H9 (cell line): Measurements from ENCODE around the gene PTCD1. TPM values are rescaled to one million over a fixed set of nuclear protein-coding genes. Genes with fewer than 3 reads are reported as not detected.

Experiments
- DNase-seq: peaks from one replicate; pipeline ENCODE4 v3.0.0-alpha.2; 2017
- H2AFZ ChIP-seq: one replicate; pipeline ENCODE4 v1.6.1; 2013; ENCODE audit warnings: mild to moderate bottlenecking, low read length, control low read depth, moderate library complexity
- H2AK5ac ChIP-seq: 2 replicates; pipeline ENCODE4 v1.6.1; 2013; ENCODE audit warnings: low read length, control low read depth, mixed read lengths; ENCODE audit not compliant: insufficient read length
- H2BK120ac ChIP-seq: one replicate; pipeline ENCODE4 v1.6.1; 2013; ENCODE audit warnings: low read depth, mild to moderate bottlenecking, low read length, control low read depth, inconsistent platforms; ENCODE audit not compliant: poor library complexity, severe bottlenecking
- H2BK12ac ChIP-seq: 2 replicates; pipeline ENCODE4 v1.6.1; 2013; ENCODE audit warnings: low read length, control low read depth, mixed read lengths, low read depth; ENCODE audit not compliant: insufficient read length
- H2BK15ac ChIP-seq: 2 replicates; pipeline ENCODE4 v1.6.1; 2013; ENCODE audit warnings: low read depth, low read length, control low read depth
- H2BK20ac ChIP-seq: one replicate; pipeline ENCODE4 v1.6.1; 2013; ENCODE audit warnings: low read depth, mild to moderate bottlenecking, low read length, control low read depth, inconsistent platforms; ENCODE audit not compliant: poor library complexity, severe bottlenecking
- H2BK5ac ChIP-seq: 2 replicates; pipeline ENCODE4 v1.6.1; 2013; ENCODE audit warnings: low read length, control low read depth, mixed read lengths; ENCODE audit not compliant: insufficient read length
- H3K14ac ChIP-seq: 2 replicates; pipeline ENCODE4 v1.6.1; 2013; ENCODE audit warnings: low read length, control low read depth; ENCODE audit not compliant: insufficient read depth
- H3K18ac ChIP-seq: 2 replicates; pipeline ENCODE4 v1.6.1; 2013; ENCODE audit warnings: low read depth, mild to moderate bottlenecking, mixed read lengths, low read length, control low read depth; ENCODE audit not compliant: insufficient read length
- H3K23ac ChIP-seq: 2 replicates; pipeline ENCODE4 v1.6.1; 2013; ENCODE audit warnings: low read length, control low read depth, mixed read lengths, low read depth; ENCODE audit not compliant: insufficient read length
- H3K23me2 ChIP-seq: 2 replicates; pipeline ENCODE4 v1.6.1; 2013; ENCODE audit warnings: low read depth, mild to moderate bottlenecking, mixed read lengths, low read length, control low read depth; ENCODE audit not compliant: insufficient read length, poor library complexity, severe bottlenecking
- H3K27ac ChIP-seq: 2 replicates; pipeline ENCODE4 v1.5.1; 2013; ENCODE audit warnings: low read length, control low read depth, mixed read lengths, low read depth; ENCODE audit not compliant: insufficient read length
- H3K27me3 ChIP-seq: 2 replicates; pipeline ENCODE4 v1.6.1; 2013; ENCODE audit warnings: low read length, control low read depth, inconsistent platforms; ENCODE audit not compliant: insufficient read depth
- H3K4ac ChIP-seq: 2 replicates; pipeline ENCODE4 v1.6.1; 2013; ENCODE audit warnings: low read depth, mild to moderate bottlenecking, control low read depth, inconsistent platforms, low read length, moderate library complexity
- H3K4me1 ChIP-seq: 2 replicates; pipeline ENCODE4 v1.6.1; 2013; ENCODE audit warnings: low read length, control low read depth, inconsistent platforms; ENCODE audit not compliant: insufficient read depth
- H3K4me2 ChIP-seq: 2 replicates; pipeline ENCODE4 v1.6.1; 2013; ENCODE audit warnings: low read length, control low read depth, mixed read lengths; ENCODE audit not compliant: insufficient read length, insufficient read depth
- H3K56ac ChIP-seq: 2 replicates; pipeline ENCODE4 v1.6.1; 2013; ENCODE audit warnings: low read depth, mild to moderate bottlenecking, mixed read lengths, low read length, control low read depth; ENCODE audit not compliant: insufficient read length
- H3K79me1 ChIP-seq: 2 replicates; pipeline ENCODE4 v1.6.1; 2013; ENCODE audit warnings: low read depth, mild to moderate bottlenecking, moderate library complexity, low read length, control low read depth, inconsistent platforms; ENCODE audit not compliant: insufficient read depth, poor library complexity, severe bottlenecking
- H3K79me2 ChIP-seq: 2 replicates; pipeline ENCODE4 v1.6.1; 2013; ENCODE audit warnings: low read length, control low read depth, inconsistent platforms; ENCODE audit not compliant: insufficient read depth
- H3K9ac ChIP-seq: 2 replicates; pipeline ENCODE4 v1.6.1; 2013; ENCODE audit warnings: low read length, control low read depth, mixed read lengths; ENCODE audit not compliant: insufficient read length; ENCODE audit errors: extremely low read depth
- H3K9me3 ChIP-seq: one replicate; pipeline ENCODE4 v1.6.1; 2013; ENCODE audit warnings: low read depth, low read length, inconsistent platforms; ENCODE audit not compliant: control insufficient read depth
- H3T11ph ChIP-seq: one replicate; pipeline ENCODE4 v1.6.1; 2013; ENCODE audit warnings: mild to moderate bottlenecking, low read length, control low read depth, inconsistent platforms
- H4K20me1 ChIP-seq: one replicate; pipeline ENCODE4 v1.6.1; 2013; ENCODE audit not compliant: control insufficient read depth, insufficient read length, insufficient read depth
- H4K5ac ChIP-seq: 2 replicates; pipeline ENCODE4 v1.6.1; 2013; ENCODE audit warnings: low read depth, mild to moderate bottlenecking, mixed read lengths, low read length, control low read depth; ENCODE audit not compliant: insufficient read length
- H4K8ac ChIP-seq: replicated peaks from 2 replicates; pipeline ENCODE4 v1.6.1; 2013; ENCODE audit warnings: low read length, control low read depth, mixed read lengths, low read depth; ENCODE audit not compliant: insufficient read length
- H4K91ac ChIP-seq: 2 replicates; pipeline ENCODE4 v1.6.1; 2013; ENCODE audit warnings: low read depth, mild to moderate bottlenecking, moderate library complexity, mixed read lengths, low read length, control low read depth; ENCODE audit not compliant: insufficient read length
- H3K27ac Mint-ChIP-seq, 3 experiments: 2 replicates in 2 of 3; 3 replicates in 1 of 3; pipeline ENCODE4 v1.8.0; 2020 to 2021; ENCODE audit warnings: mixed read lengths in 3 of 3, mild to moderate bottlenecking in 1 of 3, moderate library complexity in 1 of 3
- H3K27me3 Mint-ChIP-seq: 2 replicates; pipeline ENCODE4 v1.8.0; 2021; ENCODE audit warnings: low read depth, mild to moderate bottlenecking, moderate library complexity, mixed read lengths
- H3K36me3 Mint-ChIP-seq, 3 experiments: 2 replicates in 2 of 3; 3 replicates in 1 of 3; pipeline ENCODE4 v1.8.0; 2020 to 2021; ENCODE audit warnings: low read depth in 3 of 3, mixed read lengths in 3 of 3; ENCODE audit not compliant: insufficient read depth in 1 of 3
- H3K4me1 Mint-ChIP-seq, 2 experiments: 2 replicates each; pipeline ENCODE4 v1.8.0; 2020; ENCODE audit warnings: mixed read lengths in 2 of 2
- H3K4me3 Mint-ChIP-seq, 2 experiments: 2 replicates in 1 of 2; 3 replicates in 1 of 2; pipeline ENCODE4 v1.8.0; 2020 to 2021; ENCODE audit warnings: mild to moderate bottlenecking in 2 of 2, mixed read lengths in 2 of 2, moderate library complexity in 1 of 2
- H3K9me3 Mint-ChIP-seq, 2 experiments: 2 replicates in 1 of 2; 3 replicates in 1 of 2; pipeline ENCODE4 v1.8.0; 2020; ENCODE audit warnings: mild to moderate bottlenecking in 2 of 2, mixed read lengths in 2 of 2, moderate library complexity in 1 of 2
- CTCF ChIP-seq: fragments of 200-600 bp; sonication (generic); conservative IDR thresholded peaks from 3 replicates; pipeline ENCODE4 v1.8.0; 2021; ENCODE audit warnings: antibody characterized with exemption, mild to moderate bottlenecking
- WGBS: extraction: QIAGEN DNeasy Blood & Tissue Kit; methylation state at CpG from one replicate; pipeline ENCODE4 v1.1.7; 2013; ENCODE audit warnings: missing lambda C conversion rate, low lambda C conversion rate, mixed read lengths; ENCODE audit not compliant: insufficient read length; ENCODE audit errors: extremely low coverage; 5-methylcytosine and 5-hydroxymethylcytosine counted together
- total RNA-seq: library from RNA; stranded (reverse); gene quantifications from 2 replicates; pipeline ENCODE4 v1.2.1, GENCODE V29; 2021

Gene PTCD1
- total RNA-seq, 1 experiment from 2014 or later: 12.8 TPM

- no peak overlapping the region for H2BK5ac ChIP-seq
- no peak for TF ChIP-seq CTCF
- peak overlapping the region; percentile 83 to 93; a peak in 4 of 5 replicates for H3K4me3 Mint-ChIP-seq
- H2AK5ac ChIP-seq: no peak overlapping the region
- H3K23ac ChIP-seq: no peak overlapping the region
- no peak overlapping the region for H2BK15ac ChIP-seq
- no peak overlapping the region for H2AFZ ChIP-seq
- H4K5ac ChIP-seq: no peak overlapping the region
- H4K91ac ChIP-seq: no peak overlapping the region
- no peaks in the 10 kb centered on the region for H3K9me3 ChIP-seq
- H3K36me3 Mint-ChIP-seq: peaks cover 18 to 75% (median 47%) of the 10 kb centered on the region in 3 experiments
- H3K14ac ChIP-seq: no peak overlapping the region
- WGBS: no CpG with 5 or more reads among the region's 4 CpGs
- H3K27ac Mint-ChIP-seq: peak overlapping the region in 1 of 3 experiments; percentile 99; a peak in 1 of 7 replicates
- peaks cover 1% of the 10 kb centered on the region; the same call in 1 of the 2 replicates for H3K27me3 Mint-ChIP-seq
- no peak overlapping the region for H4K8ac ChIP-seq
- no peaks in the 10 kb centered on the region for H3K9me3 Mint-ChIP-seq
- no peak overlapping the region for H2BK12ac ChIP-seq
- no peak overlapping the region for H2BK20ac ChIP-seq
- peaks cover 2% of the 10 kb centered on the region; the same call in 1 of the 2 replicates for H3K4me1 ChIP-seq
- H3K27me3 ChIP-seq: no peaks in the 10 kb centered on the region
- no peak overlapping the region for H3T11ph ChIP-seq
- no peak overlapping the region for H3K56ac ChIP-seq
- H3K18ac ChIP-seq: no peak overlapping the region
- H3K4me2 ChIP-seq: no peak overlapping the region
- no peak overlapping the region for H3K27ac ChIP-seq
- H3K4ac ChIP-seq: no peak overlapping the region
- H3K79me2 ChIP-seq: no peaks in the 10 kb centered on the region
- DNase-seq: no peak
- no peaks in the 10 kb centered on the region for H3K79me1 ChIP-seq
- no peak overlapping the region for H2BK120ac ChIP-seq
- H3K23me2 ChIP-seq: peaks cover 13% of the 10 kb centered on the region
- no peak overlapping the region for H3K9ac ChIP-seq
- peaks cover 13 to 14% of the 10 kb centered on the region in 2 experiments for H3K4me1 Mint-ChIP-seq
- no peaks in the 10 kb centered on the region for H4K20me1 ChIP-seq
Measured at GRCh38 chr7:99394188-99394502, 44.5 kb downstream of the PTCD1 start.
